Fibroblast of lung (primary cell): ENCODE measurements around the gene RFX8. TPM values are rescaled to one million over a fixed set of nuclear protein-coding genes. Genes with fewer than 3 reads are reported as not detected.

Experiments used
- DNase-seq, 2 donors: peaks; one replicate each; pipeline versions ENCODE4 v3.0.0 to v3.0.0-alpha.2; 2010; ENCODE audit warnings: low read depth in 2 of 2
- H2AFZ ChIP-seq: 2 replicates; pipeline ENCODE4 v1.5.1; 2012; ENCODE audit warnings: low read length, control low read depth, inconsistent platforms
- H3K27ac ChIP-seq: 2 replicates; pipeline ENCODE4 v1.5.1; 2011; ENCODE audit warnings: low read length, control low read depth; ENCODE audit not compliant: insufficient read depth
- H3K27me3 ChIP-seq: 2 replicates; pipeline ENCODE4 v1.5.1; 2011; ENCODE audit warnings: mild to moderate bottlenecking, low read length; ENCODE audit not compliant: control insufficient read depth, insufficient read depth
- H3K36me3 ChIP-seq: 2 replicates; pipeline ENCODE4 v1.5.1; 2011; ENCODE audit warnings: low read length; ENCODE audit not compliant: control insufficient read depth, insufficient read depth
- H3K4me1 ChIP-seq: 2 replicates; pipeline ENCODE4 v1.5.1; 2011; ENCODE audit warnings: low read length; ENCODE audit not compliant: control insufficient read depth, insufficient read depth; ENCODE audit errors: extremely low read depth
- H3K4me2 ChIP-seq: 2 replicates; pipeline ENCODE4 v1.5.1; 2011; ENCODE audit warnings: low read length, control low read depth; ENCODE audit not compliant: insufficient read depth; ENCODE audit errors: extremely low read depth
- H3K4me3 ChIP-seq, 4 experiments: fragments of 200-600 bp in 1 of 4; sonication (generic) in 1 of 4; replicated peaks in 1 of 4; 2 replicates each; pipeline ENCODE4 v1.5.1; 2011 to 2016; ENCODE audit warnings: low read length in 4 of 4, low read depth in 3 of 4, mild to moderate bottlenecking in 3 of 4, control low read depth in 2 of 4, inconsistent platforms in 1 of 4, mixed read lengths in 1 of 4; ENCODE audit not compliant: insufficient read depth in 1 of 4; ENCODE audit errors: control extremely low read depth in 1 of 4
- H3K79me2 ChIP-seq: 2 replicates; pipeline ENCODE4 v1.5.1; 2012; ENCODE audit warnings: mild to moderate bottlenecking, low read length, inconsistent platforms; ENCODE audit not compliant: control insufficient read depth, insufficient read depth
- H3K9ac ChIP-seq: 2 replicates; pipeline ENCODE4 v1.5.1; 2011; ENCODE audit warnings: mild to moderate bottlenecking, low read length, control low read depth; ENCODE audit not compliant: insufficient read depth
- H3K9me3 ChIP-seq: 2 replicates; pipeline ENCODE4 v1.5.1; 2012; ENCODE audit warnings: low read depth, low read length; ENCODE audit not compliant: control insufficient read depth, insufficient read depth
- H4K20me1 ChIP-seq: 2 replicates; pipeline ENCODE4 v1.5.1; 2011; ENCODE audit warnings: low read length; ENCODE audit not compliant: control insufficient read depth, insufficient read depth; ENCODE audit errors: extremely low read depth
- EZH2 ChIP-seq: IDR thresholded peaks from 2 replicates; pipeline ENCODE4 v1.5.1; 2012; ENCODE audit warnings: low read length, control low read depth, mild to moderate bottlenecking; ENCODE audit errors: missing control alignments
- polyA plus RNA-seq, 2 donors: library from polyadenylated mRNA; depleted of rRNA in 1 of 2; stranded (reverse) in 1 of 2; unstranded in 1 of 2; fragments of >200 nt; gene quantifications; 2 replicates each; pipeline ENCODE4 v1.2.1, GENCODE V29; 2011 to 2012; ENCODE audit warnings: missing spikeins in 1 of 2
- total RNA-seq: library from RNA; depleted of rRNA; stranded (reverse); fragments of >200 nt; gene quantifications from 2 replicates; pipeline ENCODE4 v1.2.1, GENCODE V29; 2014
- TF ChIP-seq, protein P1 (sequence below), 2 donors: IDR thresholded peaks in 1 of 2; conservative IDR thresholded peaks in 1 of 2; 1 replicate in 1 of 2; 2 replicates in 1 of 2; pipeline ENCODE4 v1.5.1; 2011 to 2012; ENCODE audit warnings: low read length in 2 of 2, control low read depth in 1 of 2, inconsistent platforms in 1 of 2, low read depth in 1 of 2, mild to moderate bottlenecking in 1 of 2

RFX8 gene
- total and polyA plus RNA-seq, 2 donors (not counting 1 experiment from before 2014, with no cell fraction given): 4.3 to 12.4 TPM

DNA sequence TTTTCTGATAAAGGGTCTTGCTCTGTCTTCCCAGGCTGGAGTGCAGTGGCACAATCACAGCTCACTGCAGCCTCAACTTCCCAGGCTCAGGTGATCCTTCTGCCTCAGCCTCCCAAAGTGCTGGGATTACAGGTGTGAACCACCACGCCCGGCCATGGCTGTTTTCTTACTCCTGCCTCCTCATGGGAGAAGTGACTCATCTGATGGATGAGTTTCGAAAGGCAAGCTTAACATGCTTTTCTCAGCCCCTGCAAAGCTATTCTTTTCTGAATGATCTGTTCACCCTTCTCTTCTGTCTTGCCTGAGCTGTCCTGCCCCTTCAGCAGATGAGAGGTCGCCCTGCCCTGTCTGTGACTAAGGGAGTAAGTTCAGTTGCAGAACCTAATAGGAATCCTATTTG is 86.7 kb downstream of the RFX8 start:
- no peak overlapping the region for H3K4me2 ChIP-seq
- DNase-seq: peak; percentile 52 to 77
- TF ChIP-seq EZH2: no peak
- TF ChIP-seq, protein P1, sequence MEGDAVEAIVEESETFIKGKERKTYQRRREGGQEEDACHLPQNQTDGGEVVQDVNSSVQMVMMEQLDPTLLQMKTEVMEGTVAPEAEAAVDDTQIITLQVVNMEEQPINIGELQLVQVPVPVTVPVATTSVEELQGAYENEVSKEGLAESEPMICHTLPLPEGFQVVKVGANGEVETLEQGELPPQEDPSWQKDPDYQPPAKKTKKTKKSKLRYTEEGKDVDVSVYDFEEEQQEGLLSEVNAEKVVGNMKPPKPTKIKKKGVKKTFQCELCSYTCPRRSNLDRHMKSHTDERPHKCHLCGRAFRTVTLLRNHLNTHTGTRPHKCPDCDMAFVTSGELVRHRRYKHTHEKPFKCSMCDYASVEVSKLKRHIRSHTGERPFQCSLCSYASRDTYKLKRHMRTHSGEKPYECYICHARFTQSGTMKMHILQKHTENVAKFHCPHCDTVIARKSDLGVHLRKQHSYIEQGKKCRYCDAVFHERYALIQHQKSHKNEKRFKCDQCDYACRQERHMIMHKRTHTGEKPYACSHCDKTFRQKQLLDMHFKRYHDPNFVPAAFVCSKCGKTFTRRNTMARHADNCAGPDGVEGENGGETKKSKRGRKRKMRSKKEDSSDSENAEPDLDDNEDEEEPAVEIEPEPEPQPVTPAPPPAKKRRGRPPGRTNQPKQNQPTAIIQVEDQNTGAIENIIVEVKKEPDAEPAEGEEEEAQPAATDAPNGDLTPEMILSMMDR (conservative IDR thresholded peaks at IDR 0.05 in 1 of 2, IDR thresholded peaks at IDR 0.05 in 1 of 2; ENCODE audit: low read depth in 1 of 2, low read length in 2 of 2): no peak

DNA sequence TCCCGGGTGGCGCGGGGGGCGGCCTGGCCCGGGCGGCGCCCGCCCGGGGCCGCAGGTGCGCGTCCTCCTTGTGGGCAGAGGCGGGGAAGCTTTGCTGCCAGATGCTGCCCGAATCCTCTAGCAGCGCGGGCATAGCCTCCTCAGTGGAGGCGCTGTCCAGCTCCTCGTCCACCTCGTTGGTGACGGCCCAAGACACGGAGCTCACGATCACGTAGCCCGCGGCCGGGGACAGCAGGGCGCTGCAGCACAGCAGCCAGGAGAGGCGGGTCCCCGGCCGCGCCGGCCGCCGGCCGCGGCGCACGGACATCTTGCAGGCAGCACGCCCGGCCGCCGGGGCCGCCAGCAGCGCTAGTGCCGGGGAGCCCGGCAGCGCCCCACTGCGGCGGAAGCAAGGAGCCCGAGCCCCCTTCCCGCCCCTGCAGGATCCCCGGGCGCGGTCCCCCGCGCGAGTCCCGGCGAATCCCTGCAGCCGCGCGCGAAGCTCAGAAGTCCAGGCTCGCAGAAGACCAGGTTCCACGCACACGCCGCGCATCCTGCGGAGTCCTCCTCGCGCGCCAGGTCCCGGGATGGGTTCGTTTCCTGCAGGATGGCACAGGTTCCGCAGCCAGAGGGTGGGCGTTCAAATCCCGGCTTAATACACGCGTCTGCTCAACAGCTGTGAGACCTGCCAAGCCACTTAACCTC is 87.6 kb downstream of the RFX8 start, which contains the start of gene CREG2:
TSS of gene CREG2 (minus strand) at position 353 of the 684 bp plus-strand sequence. CDS start at position 307, 46 bp downstream.
- Histone ChIP-seq H3K4me3 (peak within 1 kb of the TSS; percentile 22 to 58 (median 56)), H3K36me3 (no peaks in the 10 kb centered on the region), H3K9ac (no peak within 1 kb of the TSS), H3K9me3 (no peaks in the 10 kb centered on the region), H4K20me1 (no peaks in the 10 kb centered on the region), H3K4me2 (peak within 1 kb of the TSS; percentile 86), H2AFZ (peak within 1 kb of the TSS; percentile 74), H3K4me1 (peaks cover 2% of the 10 kb centered on the region), H3K79me2 (no peaks in the 10 kb centered on the region), H3K27ac (no peak within 1 kb of the TSS), H3K27me3 (peaks cover 9% of the 10 kb centered on the region)
- peak; percentile 56 to 59 for DNase-seq
- TF ChIP-seq EZH2: no peak
- TF ChIP-seq, protein P1 (conservative IDR thresholded peaks at IDR 0.05 in 1 of 2, IDR thresholded peaks at IDR 0.05 in 1 of 2; ENCODE audit: low read depth in 1 of 2, low read length in 2 of 2): peak; percentile 43 to 46

More for the DNA sequence above, 86.7 kb downstream of the RFX8 start:
- no peak overlapping the region for H2AFZ ChIP-seq
- no peaks in the 10 kb centered on the region for H4K20me1 ChIP-seq
- H3K9ac ChIP-seq: no peak overlapping the region
- H3K4me3 ChIP-seq: no peak overlapping the region
- peaks cover 9% of the 10 kb centered on the region for H3K27me3 ChIP-seq
- H3K36me3 ChIP-seq: no peaks in the 10 kb centered on the region
- H3K4me1 ChIP-seq: peaks cover 2% of the 10 kb centered on the region
- H3K27ac ChIP-seq: no peak overlapping the region
- no peaks in the 10 kb centered on the region for H3K9me3 ChIP-seq
- H3K79me2 ChIP-seq: no peaks in the 10 kb centered on the region

DNA sequence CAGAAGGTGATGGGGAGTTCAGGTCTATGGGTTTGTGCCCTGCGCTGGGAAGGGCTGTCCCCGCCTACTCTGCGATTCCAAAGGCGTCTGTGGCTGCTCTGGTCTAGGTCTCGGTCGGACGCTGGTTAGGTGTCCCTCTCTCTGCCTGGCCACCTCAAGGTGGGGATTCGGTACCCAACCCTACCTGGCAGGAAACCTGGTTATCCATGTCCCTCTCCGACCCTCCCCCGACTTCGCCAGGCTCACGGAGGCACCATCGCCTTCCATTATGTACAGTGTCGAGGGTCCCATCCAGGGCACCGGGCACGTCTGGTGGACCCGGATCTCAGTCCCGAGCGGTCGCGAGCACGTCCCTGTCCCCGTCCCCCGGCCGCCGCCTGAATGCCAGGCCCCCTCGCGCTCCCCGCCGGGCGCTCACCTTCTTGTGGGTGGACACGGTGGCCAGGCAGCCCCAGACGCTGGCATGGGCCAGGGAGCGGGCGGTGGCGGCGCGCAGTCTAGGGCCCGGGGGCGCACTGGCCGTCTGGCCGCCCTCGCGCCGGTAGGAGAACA is 88.2 kb downstream of the RFX8 start:
- Histone ChIP-seq H3K9ac (no peak overlapping the region), H3K79me2 (no peaks in the 10 kb centered on the region), H3K4me2 (peak overlapping the region; percentile 80), H4K20me1 (no peaks in the 10 kb centered on the region), H3K36me3 (no peaks in the 10 kb centered on the region), H3K4me1 (peaks cover 2% of the 10 kb centered on the region), H3K4me3 (peak overlapping the region in 3 of 4 experiments; percentile 45 to 58 (median 56)), H2AFZ (no peak overlapping the region), H3K27me3 (peaks cover 9% of the 10 kb centered on the region), H3K9me3 (no peaks in the 10 kb centered on the region), H3K27ac (no peak overlapping the region)
- TF ChIP-seq, protein P1 (conservative IDR thresholded peaks at IDR 0.05 in 1 of 2, IDR thresholded peaks at IDR 0.05 in 1 of 2; ENCODE audit: low read depth in 1 of 2, low read length in 2 of 2): no peak
- peak; percentile 29 for TF ChIP-seq EZH2
- no peak for DNase-seq
